ENCODE results near the gene CDH5. TPM values are rescaled to one million over a fixed set of nuclear protein-coding genes. Genes with fewer than 3 reads are reported as not detected.

Gene CDH5
- total RNA-seq, 1 experiment from 2014 or later, result 0.28 TPM

GRCh38 chr16:66406534-66407221 is 40.2 kb downstream of the CDH5 start:
- ChIA-PET POLR2A (interaction anchor here (0.5 to 1.0 kb wide), 3 partner anchors 70 to 169 kb away, joined by 3 to 5 read pairs (median 4); no protein-coding TSS in a partner anchor), CTCF (interaction anchor here (0.6 to 4.7 kb wide), 62 partner anchors 8 to 466 kb away, joined by 3 to 45 read pairs (median 5); partner anchors contain the start of genes BEAN1, CDH5 and CMTM3)
- H3K27ac Mint-ChIP-seq, result peak overlapping the region; percentile 86; the same call in 1 of the 2 replicates
- H3K4me1 Mint-ChIP-seq, result peaks cover 9% of the 10 kb centered on the region
- H3K9me3 Mint-ChIP-seq, result peaks cover 8% of the 10 kb centered on the region
- DNase-seq (ENCODE audit: low spot score) (peak; percentile 91), ATAC-seq (peak; percentile 96)
- no peaks in the 10 kb centered on the region for H3K36me3 Mint-ChIP-seq
- TF ChIP-seq ESRRA (CRISPR knock-in tag; IDR thresholded peaks at IDR 0.05; ENCODE audit: borderline replicate concordance), result peak; percentile 42; the same call in 1 of the 2 replicates
- TF ChIP-seq PRDM15 (CRISPR knock-in tag; IDR thresholded peaks at IDR 0.05), result peak; percentile 63
- peak; percentile 75 for TF ChIP-seq HMGXB4 (CRISPR knock-in tag; IDR thresholded peaks at IDR 0.05)
- TF ChIP-seq NR2C2 (CRISPR knock-in tag; IDR thresholded peaks at IDR 0.05), result no peak
- no peak for TF ChIP-seq ZNF121 (CRISPR knock-in tag; IDR thresholded peaks at IDR 0.05)
- TF ChIP-seq ETV6 (CRISPR knock-in tag; IDR thresholded peaks at IDR 0.05), result peak; percentile 29; the same call in 1 of the 2 replicates
- TF ChIP-seq GABPB1 (CRISPR knock-in tag; IDR thresholded peaks at IDR 0.05), result peak; percentile 68
- TF ChIP-seq OVOL2 (CRISPR knock-in tag; IDR thresholded peaks at IDR 0.05; ENCODE audit: borderline replicate concordance), result no peak
- TF ChIP-seq ZMAT4 (CRISPR knock-in tag; IDR thresholded peaks at IDR 0.05), result no peak
- no peak for TF ChIP-seq TEAD1 (CRISPR knock-in tag; IDR thresholded peaks at IDR 0.05)
- TF ChIP-seq ZNF232 (CRISPR knock-in tag; IDR thresholded peaks at IDR 0.05), result 0 out of 2 replicates have a peak, but pooled peaks have one; percentile 35
- peak; percentile 96 for TF ChIP-seq CTCF (IDR thresholded peaks at IDR 0.05)
- no peak for TF ChIP-seq FOXP1 (CRISPR knock-in tag; IDR thresholded peaks at IDR 0.05; ENCODE audit: borderline replicate concordance)
- H3K4me3 Mint-ChIP-seq, result peak overlapping the region; percentile 83
- H3K27me3 Mint-ChIP-seq (ENCODE audit: low read depth), result peaks cover 13% of the 10 kb centered on the region

GRCh38 chr16:66408163-66409048 is 41.9 kb downstream of the CDH5 start:
- H3K4me1 Mint-ChIP-seq, result peaks cover 9% of the 10 kb centered on the region
- no peak for TF ChIP-seq SP1 (CRISPR knock-in tag; conservative IDR thresholded peaks at IDR 0.05)
- TF ChIP-seq CREB1 (CRISPR knock-in tag; IDR thresholded peaks at IDR 0.05), result no peak
- TF ChIP-seq ERG (CRISPR knock-in tag; IDR thresholded peaks at IDR 0.05), result no peak
- peak overlapping the region; percentile 63; the same call in 1 of the 2 replicates for H3K27ac Mint-ChIP-seq
- H3K9me3 Mint-ChIP-seq, result peaks cover 18% of the 10 kb centered on the region
- DNase-seq (ENCODE audit: low spot score) (no peak), ATAC-seq (no peak)
- POLR2A ChIA-PET, result no interaction called here
- no peak overlapping the region for H3K4me3 Mint-ChIP-seq
- H3K27me3 Mint-ChIP-seq (ENCODE audit: low read depth), result peaks cover 20% of the 10 kb centered on the region
- CTCF ChIA-PET, result interaction anchor here (0.7 to 3.1 kb wide), 3 partner anchors 71 to 181 kb away, joined by 3 to 30 read pairs (median 4); no protein-coding TSS in a partner anchor
- H3K36me3 Mint-ChIP-seq, result no peaks in the 10 kb centered on the region

Data from WTC11 (cell line).